ENCODE measurements around the gene STMN3.

Gene STMN3

DNA sequence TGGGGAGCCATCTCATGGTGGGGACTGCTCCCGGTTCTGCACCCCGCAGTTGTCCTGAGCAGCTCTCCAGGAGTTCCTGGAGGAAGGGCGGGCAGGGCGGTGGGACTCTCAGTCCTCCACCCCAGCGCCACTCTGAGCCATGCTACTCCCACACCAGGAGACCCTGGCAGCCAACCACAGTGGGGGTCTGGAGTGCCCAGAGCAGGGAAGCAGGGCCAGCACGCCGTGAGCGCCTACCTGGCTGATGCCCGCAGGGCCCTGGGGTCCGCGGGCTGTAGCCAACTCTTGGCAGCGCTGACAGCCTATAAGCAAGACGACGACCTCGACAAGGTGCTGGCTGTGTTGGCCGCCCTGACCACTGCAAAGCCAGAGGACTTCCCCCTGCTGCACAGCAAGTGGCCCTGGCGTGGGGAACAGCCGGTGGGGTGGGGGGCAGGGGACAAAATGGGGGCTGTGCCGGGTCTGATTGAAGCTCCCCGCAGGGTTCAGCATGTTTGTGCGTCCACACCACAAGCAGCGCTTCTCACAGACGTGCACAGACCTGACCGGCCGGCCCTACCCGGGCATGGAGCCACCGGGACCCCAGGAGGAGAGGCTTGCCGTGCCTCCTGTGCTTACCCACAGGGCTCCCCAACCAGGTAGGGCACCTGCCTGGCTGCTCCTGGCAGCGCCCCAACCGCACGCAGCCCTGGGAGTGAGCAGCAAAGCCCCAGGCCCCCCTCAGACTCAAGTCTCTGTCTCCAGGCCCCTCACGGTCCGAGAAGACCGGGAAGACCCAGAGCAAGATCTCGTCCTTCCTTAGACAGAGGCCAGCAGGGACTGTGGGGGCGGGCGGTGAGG lies 41.6 kb upstream of the STMN3 start:
- no peak overlapping the region for H2AFZ ChIP-seq (ENCODE audit: insufficient read depth, low read length, poor library complexity)
- peaks cover 5 to 11% of the 10 kb centered on the region in 2 experiments for H3K4me1 ChIP-seq (ENCODE audit: control insufficient read depth in 1 of 2, insufficient read depth in 2 of 2, low read length in 2 of 2)
- H4K91ac ChIP-seq (ENCODE audit: low read depth, low read length), result no peak overlapping the region
- H4K12ac ChIP-seq (ENCODE audit: low read depth, low read length), result no peak overlapping the region
- no peaks in the 10 kb centered on the region for H3K27me3 ChIP-seq (ENCODE audit: insufficient read depth, low read length)
- no peak overlapping the region for H2BK5ac ChIP-seq (ENCODE audit: low read depth, low read length, poor library complexity)
- no peak overlapping the region for H3K18ac ChIP-seq (ENCODE audit: low read length)
- no CpG with 5 or more reads among the region's 37 CpGs for WGBS (ENCODE audit: extremely low coverage, insufficient coverage, insufficient read length)
- peaks cover 0 to 5% of the 10 kb centered on the region in 2 experiments for H3K36me3 ChIP-seq (ENCODE audit: control insufficient read depth in 1 of 2, insufficient read depth in 2 of 2, low read length in 2 of 2)
- peaks cover 3% of the 10 kb centered on the region for H3K9me3 ChIP-seq (ENCODE audit: insufficient read depth, low read depth, low read length)
- no peak overlapping the region for H2BK120ac ChIP-seq (ENCODE audit: insufficient read depth, low read length, poor library complexity)
- no peak overlapping the region for H3K4me3 ChIP-seq (ENCODE audit: low read depth, low read length)
- H3K79me1 ChIP-seq (ENCODE audit: low read length), result no peaks in the 10 kb centered on the region
- H3K14ac ChIP-seq (ENCODE audit: low read length), result no peak overlapping the region
- H3K4ac ChIP-seq (ENCODE audit: low read depth, low read length), result no peak overlapping the region
- H3K9ac ChIP-seq (ENCODE audit: low read length), result no peak overlapping the region
- H2BK12ac ChIP-seq (ENCODE audit: low read length), result no peak overlapping the region
- H3K27ac ChIP-seq (ENCODE audit: low read depth, low read length), result no peak overlapping the region
- no peak overlapping the region for H3K23ac ChIP-seq (ENCODE audit: low read length)
- H3K4me2 ChIP-seq (ENCODE audit: low read length), result no peak overlapping the region
- no peaks in the 10 kb centered on the region for H3K79me2 ChIP-seq (ENCODE audit: control insufficient read depth, insufficient read depth, low read length, poor library complexity)
- no peak overlapping the region for H4K8ac ChIP-seq (ENCODE audit: low read depth, low read length)
- no peak for DNase-seq
- H2AK5ac ChIP-seq (ENCODE audit: low read length), result no peak overlapping the region

DNA sequence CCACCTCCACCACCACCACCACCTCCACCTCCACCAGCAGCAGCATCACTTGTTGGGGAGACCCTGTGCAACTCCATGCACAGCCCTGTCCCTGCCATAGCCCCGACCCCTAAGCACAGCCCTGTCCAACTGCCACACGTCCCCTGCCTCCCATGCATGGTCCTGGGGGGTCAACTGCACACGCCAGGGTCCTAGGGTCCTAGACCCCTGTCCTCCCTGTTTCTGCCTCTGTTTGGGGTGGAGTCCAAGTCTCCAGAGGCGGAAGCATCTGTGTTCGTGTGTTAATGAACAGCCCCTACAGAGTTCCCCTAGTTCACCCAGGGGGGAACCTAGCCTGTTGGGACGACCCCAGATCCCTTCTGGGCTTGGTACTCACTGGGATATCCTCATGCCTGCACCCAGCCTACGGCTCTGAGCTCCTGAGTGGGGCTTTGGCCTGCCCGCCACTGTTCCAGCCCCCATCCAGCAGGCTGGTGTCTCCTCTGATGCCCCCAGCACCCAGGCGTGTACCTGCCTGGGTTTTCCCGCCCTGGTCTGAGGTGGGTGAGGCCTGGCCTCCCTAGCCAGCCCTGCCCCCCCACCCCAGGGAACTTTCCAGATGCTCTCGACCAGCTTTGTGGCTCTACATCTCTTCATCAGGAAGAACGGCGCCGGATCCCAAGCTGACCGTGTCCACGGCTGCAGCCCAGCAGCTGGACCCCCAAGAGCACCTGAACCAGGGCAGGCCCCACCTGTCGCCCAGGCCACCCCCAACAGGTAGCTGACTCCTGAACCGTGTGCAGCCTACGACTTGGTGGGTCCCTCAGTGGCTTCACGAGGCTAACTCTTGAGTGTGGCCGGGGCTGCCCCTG lies 40.7 kb upstream of the STMN3 start:
- Histone ChIP-seq H2BK5ac (ENCODE audit: low read depth, low read length, poor library complexity) (no peak overlapping the region), H2BK120ac (ENCODE audit: insufficient read depth, low read length, poor library complexity) (no peak overlapping the region), H3K4me3 (ENCODE audit: low read depth, low read length) (no peak overlapping the region), H3K4me1 (ENCODE audit: control insufficient read depth in 1 of 2, insufficient read depth in 2 of 2, low read length in 2 of 2) (peaks cover 0 to 6% of the 10 kb centered on the region in 2 experiments), H3K4ac (ENCODE audit: low read depth, low read length) (no peak overlapping the region), H3K36me3 (ENCODE audit: control insufficient read depth in 1 of 2, insufficient read depth in 2 of 2, low read length in 2 of 2) (peaks cover 0 to 3% of the 10 kb centered on the region in 2 experiments), H3K27me3 (ENCODE audit: insufficient read depth, low read length) (no peaks in the 10 kb centered on the region), H3K14ac (ENCODE audit: low read length) (no peak overlapping the region), H2AK5ac (ENCODE audit: low read length) (no peak overlapping the region), H4K8ac (ENCODE audit: low read depth, low read length) (no peak overlapping the region), H3K23ac (ENCODE audit: low read length) (no peak overlapping the region), H4K12ac (ENCODE audit: low read depth, low read length) (no peak overlapping the region), H3K18ac (ENCODE audit: low read length) (no peak overlapping the region), H4K91ac (ENCODE audit: low read depth, low read length) (no peak overlapping the region), H3K9me3 (ENCODE audit: insufficient read depth, low read depth, low read length) (peaks cover 3% of the 10 kb centered on the region), H3K4me2 (ENCODE audit: low read length) (no peak overlapping the region), H2AFZ (ENCODE audit: insufficient read depth, low read length, poor library complexity) (no peak overlapping the region), H3K79me2 (ENCODE audit: control insufficient read depth, insufficient read depth, low read length, poor library complexity) (no peaks in the 10 kb centered on the region), H3K79me1 (ENCODE audit: low read length) (no peaks in the 10 kb centered on the region), H3K9ac (ENCODE audit: low read length) (no peak overlapping the region), H2BK12ac (ENCODE audit: low read length) (no peak overlapping the region), H3K27ac (ENCODE audit: low read depth, low read length) (no peak overlapping the region)
- no CpG with 5 or more reads among the region's 21 CpGs for WGBS (ENCODE audit: extremely low coverage, insufficient coverage, insufficient read length)
- DNase-seq, result no peak

DNA sequence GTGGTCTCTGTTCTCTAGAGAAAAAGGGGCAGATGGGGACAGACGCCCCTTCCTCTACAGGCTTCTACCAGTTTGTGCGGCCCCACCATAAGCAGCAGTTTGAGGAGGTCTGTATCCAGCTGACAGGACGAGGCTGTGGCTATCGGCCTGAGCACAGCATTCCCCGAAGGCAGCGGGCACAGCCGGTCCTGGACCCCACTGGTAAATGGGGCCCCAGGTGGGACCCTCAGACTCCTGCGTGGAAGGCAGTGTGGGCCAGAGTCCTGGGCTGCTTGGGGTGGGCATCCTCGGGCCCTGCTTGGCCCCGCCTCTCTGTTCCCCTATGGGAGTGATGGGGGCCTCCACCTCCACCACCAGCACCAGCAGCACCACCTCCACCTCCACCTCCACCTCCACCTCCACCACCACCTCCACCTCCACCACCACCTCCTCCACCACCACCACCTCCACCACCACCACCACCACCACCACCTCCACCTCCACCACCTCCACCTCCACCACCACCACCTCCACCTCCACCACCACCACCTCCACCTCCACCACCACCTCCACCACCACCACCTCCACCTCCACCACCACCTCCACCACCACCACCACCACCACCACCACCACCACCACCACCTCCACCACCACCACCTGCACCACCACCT lies 40.0 kb upstream of the STMN3 start:
- no peak overlapping the region for H3K14ac ChIP-seq (ENCODE audit: low read length)
- WGBS (ENCODE audit: extremely low coverage, insufficient coverage, insufficient read length), result no CpG with 5 or more reads among the region's 10 CpGs
- H4K12ac ChIP-seq (ENCODE audit: low read depth, low read length), result no peak overlapping the region

DNA sequence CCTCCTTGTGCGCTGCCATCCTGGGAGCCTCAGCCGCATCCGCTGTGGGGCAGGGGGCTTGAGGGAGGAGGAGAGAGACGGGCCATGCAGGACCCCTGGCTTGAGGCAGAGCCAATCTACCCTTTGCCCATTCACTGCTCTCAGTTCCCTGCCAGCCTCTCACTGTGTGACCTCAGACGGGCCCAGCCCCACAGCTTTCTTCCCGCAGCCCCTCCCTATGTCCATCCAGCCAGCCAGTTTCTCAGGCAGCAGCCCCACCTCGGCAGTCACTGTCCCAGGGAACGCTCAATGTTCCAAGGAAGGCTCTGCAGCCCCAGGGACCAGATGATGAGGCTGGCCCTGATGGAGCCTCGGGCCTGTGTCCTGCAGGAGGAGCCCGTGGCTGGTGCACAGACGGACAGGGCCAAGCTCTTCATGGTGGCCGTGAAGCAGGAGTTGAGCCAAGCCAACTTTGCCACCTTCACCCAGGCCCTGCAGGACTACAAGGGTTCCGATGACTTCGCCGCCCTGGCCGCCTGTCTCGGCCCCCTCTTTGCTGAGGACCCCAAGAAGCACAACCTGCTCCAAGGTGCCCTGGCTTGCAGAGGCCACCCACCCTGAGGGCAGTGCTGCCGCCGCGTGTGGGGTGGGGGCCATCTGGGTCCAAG lies 39.3 kb upstream of the STMN3 start:
- no CpG with 5 or more reads among the region's 20 CpGs for WGBS (ENCODE audit: extremely low coverage, insufficient coverage, insufficient read length)
- no peak overlapping the region for H4K12ac ChIP-seq (ENCODE audit: low read depth, low read length)
- H4K91ac ChIP-seq (ENCODE audit: low read depth, low read length), result no peak overlapping the region
- H3K9me3 ChIP-seq (ENCODE audit: insufficient read depth, low read depth, low read length), result peaks cover 3% of the 10 kb centered on the region
- DNase-seq, result peak in 1 of 2 donors; percentile 30
- H3K79me2 ChIP-seq (ENCODE audit: control insufficient read depth, insufficient read depth, low read length, poor library complexity), result no peaks in the 10 kb centered on the region
- H2BK12ac ChIP-seq (ENCODE audit: low read length), result no peak overlapping the region
- no peaks in the 10 kb centered on the region for H3K27me3 ChIP-seq (ENCODE audit: insufficient read depth, low read length)
- H3K4me2 ChIP-seq (ENCODE audit: low read length), result no peak overlapping the region
- H3K4me1 ChIP-seq (ENCODE audit: control insufficient read depth in 1 of 2, insufficient read depth in 2 of 2, low read length in 2 of 2), result peaks cover 0 to 5% of the 10 kb centered on the region in 2 experiments
- H2AK5ac ChIP-seq (ENCODE audit: low read length), result no peak overlapping the region
- no peak overlapping the region for H3K4me3 ChIP-seq (ENCODE audit: low read depth, low read length)
- H3K36me3 ChIP-seq (ENCODE audit: control insufficient read depth in 1 of 2, insufficient read depth in 2 of 2, low read length in 2 of 2), result peaks cover 0 to 3% of the 10 kb centered on the region in 2 experiments
- no peak overlapping the region for H2BK5ac ChIP-seq (ENCODE audit: low read depth, low read length, poor library complexity)
- H2BK120ac ChIP-seq (ENCODE audit: insufficient read depth, low read length, poor library complexity), result no peak overlapping the region
- no peak overlapping the region for H3K4ac ChIP-seq (ENCODE audit: low read depth, low read length)
- H3K14ac ChIP-seq (ENCODE audit: low read length), result no peak overlapping the region
- H3K18ac ChIP-seq (ENCODE audit: low read length), result no peak overlapping the region
- H3K27ac ChIP-seq (ENCODE audit: low read depth, low read length), result no peak overlapping the region
- H3K23ac ChIP-seq (ENCODE audit: low read length), result no peak overlapping the region
- H3K79me1 ChIP-seq (ENCODE audit: low read length), result peaks cover under 1% of the 10 kb centered on the region
- H3K9ac ChIP-seq (ENCODE audit: low read length), result no peak overlapping the region
- no peak overlapping the region for H2AFZ ChIP-seq (ENCODE audit: insufficient read depth, low read length, poor library complexity)
- no peak overlapping the region for H4K8ac ChIP-seq (ENCODE audit: low read depth, low read length)

More for the DNA sequence above, 40.0 kb upstream of the STMN3 start:
- no peak overlapping the region for H3K4ac ChIP-seq (ENCODE audit: low read depth, low read length)
- H3K4me2 ChIP-seq (ENCODE audit: low read length), result no peak overlapping the region
- H3K4me3 ChIP-seq (ENCODE audit: low read depth, low read length), result no peak overlapping the region
- no peak for DNase-seq
- peaks cover 3% of the 10 kb centered on the region for H3K9me3 ChIP-seq (ENCODE audit: insufficient read depth, low read depth, low read length)
- H4K91ac ChIP-seq (ENCODE audit: low read depth, low read length), result no peak overlapping the region
- no peak overlapping the region for H2BK5ac ChIP-seq (ENCODE audit: low read depth, low read length, poor library complexity)
- H3K27ac ChIP-seq (ENCODE audit: low read depth, low read length), result no peak overlapping the region
- H2AFZ ChIP-seq (ENCODE audit: insufficient read depth, low read length, poor library complexity), result no peak overlapping the region
- H3K4me1 ChIP-seq (ENCODE audit: control insufficient read depth in 1 of 2, insufficient read depth in 2 of 2, low read length in 2 of 2), result peaks cover 0 to 5% of the 10 kb centered on the region in 2 experiments
- peaks cover 0 to 3% of the 10 kb centered on the region in 2 experiments for H3K36me3 ChIP-seq (ENCODE audit: control insufficient read depth in 1 of 2, insufficient read depth in 2 of 2, low read length in 2 of 2)
- H3K79me1 ChIP-seq (ENCODE audit: low read length), result no peaks in the 10 kb centered on the region
- no peak overlapping the region for H3K23ac ChIP-seq (ENCODE audit: low read length)
- H2AK5ac ChIP-seq (ENCODE audit: low read length), result no peak overlapping the region
- H3K18ac ChIP-seq (ENCODE audit: low read length), result no peak overlapping the region
- H3K79me2 ChIP-seq (ENCODE audit: control insufficient read depth, insufficient read depth, low read length, poor library complexity), result no peaks in the 10 kb centered on the region
- no peaks in the 10 kb centered on the region for H3K27me3 ChIP-seq (ENCODE audit: insufficient read depth, low read length)
- H3K9ac ChIP-seq (ENCODE audit: low read length), result no peak overlapping the region
- no peak overlapping the region for H2BK120ac ChIP-seq (ENCODE audit: insufficient read depth, low read length, poor library complexity)
- H4K8ac ChIP-seq (ENCODE audit: low read depth, low read length), result no peak overlapping the region
- no peak overlapping the region for H2BK12ac ChIP-seq (ENCODE audit: low read length)
